ENCODE measurements around the gene RLBP1.

Gene RLBP1

GRCh38 chr15:89205991-89206585 lies 15.3 kb downstream of the RLBP1 start:
- DNase-seq: no peak

DNA sequence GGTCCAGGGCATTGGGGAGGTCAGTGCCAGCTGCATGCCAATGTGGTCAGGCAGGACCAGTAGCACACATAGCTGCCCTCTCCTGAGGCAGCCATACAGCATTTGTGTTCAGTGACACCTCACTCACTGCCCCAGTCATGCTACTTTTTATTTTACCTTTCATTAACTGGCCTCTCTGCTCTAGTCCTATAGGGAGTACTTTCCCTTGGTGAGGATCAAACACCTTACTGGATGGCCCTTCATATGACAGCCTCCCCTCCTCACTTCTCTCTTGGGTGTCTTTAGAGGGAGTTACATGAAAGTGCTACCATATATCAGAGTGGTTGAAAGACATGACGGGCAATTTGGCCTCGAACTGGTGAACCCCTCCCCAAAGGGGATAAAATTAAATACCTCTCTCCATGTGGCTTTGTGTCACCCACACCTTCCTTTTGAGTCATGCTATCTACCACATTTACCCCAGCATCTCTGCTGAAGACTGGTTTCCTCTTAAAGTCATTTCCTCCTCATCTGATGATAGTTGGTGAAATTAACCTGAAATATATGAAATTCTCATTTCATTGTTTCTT lies 17.6 kb downstream of the RLBP1 start:
- no peak for DNase-seq

DNA sequence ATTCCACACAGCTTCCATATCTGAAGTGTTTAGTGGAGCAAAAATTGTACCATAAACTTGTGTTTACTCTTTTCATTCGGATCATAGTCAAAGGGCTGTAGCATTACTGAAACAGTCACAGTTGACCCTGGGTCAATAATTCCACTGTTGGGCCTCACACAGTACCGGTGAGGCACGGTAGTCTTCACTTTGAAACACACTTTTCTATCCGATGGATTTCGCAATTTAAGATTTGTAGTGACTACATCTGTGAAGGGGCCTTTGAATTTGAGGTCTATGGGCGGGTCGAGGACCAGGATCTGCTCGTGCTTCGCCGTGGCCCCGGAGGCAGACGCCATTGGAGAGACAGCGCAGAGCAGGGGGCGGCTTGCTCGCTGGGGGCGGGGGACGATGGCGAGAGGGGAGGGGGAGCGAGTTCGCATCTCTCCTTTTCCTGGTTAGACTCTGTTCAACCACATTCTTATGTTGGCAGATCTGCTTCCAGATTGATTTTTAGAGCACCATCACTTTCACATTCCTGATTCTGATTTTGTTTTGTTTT lies 19.8 kb downstream of the RLBP1 start:
- no peak for DNase-seq

DNA sequence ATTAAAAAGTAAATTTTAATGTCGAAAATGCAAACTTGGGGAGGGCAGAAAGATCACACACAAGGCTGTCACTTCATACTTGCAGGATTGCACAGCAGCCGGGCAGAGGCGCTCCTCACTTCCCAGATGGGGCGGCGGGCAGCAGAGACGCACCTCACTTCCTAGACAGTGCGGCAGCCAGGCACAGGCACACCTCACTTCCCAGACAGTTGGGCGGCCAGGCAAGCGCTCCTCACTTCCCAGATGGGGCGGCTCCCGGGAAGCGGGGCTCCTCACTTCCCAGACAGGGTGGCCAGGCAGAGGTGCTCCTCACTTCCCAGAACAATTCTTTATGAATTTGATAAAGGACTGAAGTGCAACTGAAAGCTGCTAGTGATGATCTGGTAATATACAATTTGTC lies 21.2 kb downstream of the RLBP1 start:
- no peak for DNase-seq

- DNase-seq: no peak
Measured at GRCh38 chr15:89199746-89200145, 21.6 kb downstream of the RLBP1 start.

GRCh38 chr15:89198934-89199333 lies 22.4 kb downstream of the RLBP1 start:
- DNase-seq: no peak

DNA sequence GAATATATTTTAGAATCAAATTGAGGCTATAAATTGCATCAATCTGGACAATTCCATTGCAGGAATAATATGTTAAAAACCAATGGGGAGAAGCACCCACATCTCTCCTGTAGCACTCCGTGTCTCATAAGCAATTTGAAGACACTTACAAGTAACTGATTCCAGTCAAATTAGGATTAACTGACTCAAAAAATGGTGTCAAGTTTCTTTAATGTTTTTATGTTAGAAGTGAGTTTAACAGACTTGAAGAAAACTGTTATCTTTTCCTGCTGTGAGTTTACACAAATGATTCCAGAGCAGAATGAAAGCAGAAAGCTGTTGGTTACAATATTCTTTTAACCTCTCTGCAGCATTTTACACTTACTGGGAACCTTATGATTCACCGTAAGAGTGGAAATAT lies 23.2 kb downstream of the RLBP1 start:
- DNase-seq: no peak

- no peak for DNase-seq
Measured at GRCh38 chr15:89197503-89197971, 23.8 kb downstream of the RLBP1 start.

DNA sequence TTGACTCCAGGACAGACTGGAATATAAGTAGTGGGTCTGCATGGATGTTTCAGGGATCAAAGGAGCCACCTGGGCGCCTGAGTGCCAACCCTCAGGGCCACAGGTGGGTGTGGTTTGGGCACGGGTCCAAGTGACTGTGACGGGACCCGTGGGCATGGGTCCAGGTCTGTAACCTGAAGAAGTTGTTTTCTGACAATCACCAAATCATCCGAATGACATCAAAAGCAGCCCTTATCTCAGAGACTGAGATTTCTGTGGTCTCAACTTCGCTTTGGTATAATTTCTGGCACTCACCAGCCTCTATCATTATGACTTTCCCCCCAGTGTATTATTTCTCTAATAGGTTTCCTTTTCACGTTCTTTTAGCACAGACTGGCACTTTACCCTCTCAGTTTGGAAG lies 24.4 kb downstream of the RLBP1 start:
- DNase-seq: no peak

GRCh38 chr15:89196241-89196640 lies 25.1 kb downstream of the RLBP1 start:
- no peak for DNase-seq

DNA sequence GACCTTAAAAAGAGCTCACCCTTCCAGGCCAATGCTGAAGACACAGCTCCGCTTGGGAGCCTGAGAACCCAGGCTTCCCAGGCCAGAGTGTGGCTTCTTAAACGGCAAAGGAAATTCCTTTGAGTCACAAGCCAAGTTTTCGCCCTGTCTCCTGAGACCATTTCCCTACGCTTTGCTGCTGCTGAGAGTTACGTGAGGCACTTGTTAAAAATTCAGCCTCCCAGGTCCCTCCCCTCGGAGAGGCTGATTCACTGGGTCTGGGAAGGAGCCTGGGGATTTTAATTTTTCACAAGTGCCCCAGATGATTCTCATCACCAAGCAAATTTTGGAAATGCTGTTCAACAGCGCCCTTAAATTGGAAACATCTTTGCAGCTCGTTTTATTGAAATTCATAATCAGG lies 25.5 kb downstream of the RLBP1 start:
- DNase-seq: peak; percentile 78

- no peak for DNase-seq
Measured at GRCh38 chr15:89194608-89195007, 26.8 kb downstream of the RLBP1 start.

DNA sequence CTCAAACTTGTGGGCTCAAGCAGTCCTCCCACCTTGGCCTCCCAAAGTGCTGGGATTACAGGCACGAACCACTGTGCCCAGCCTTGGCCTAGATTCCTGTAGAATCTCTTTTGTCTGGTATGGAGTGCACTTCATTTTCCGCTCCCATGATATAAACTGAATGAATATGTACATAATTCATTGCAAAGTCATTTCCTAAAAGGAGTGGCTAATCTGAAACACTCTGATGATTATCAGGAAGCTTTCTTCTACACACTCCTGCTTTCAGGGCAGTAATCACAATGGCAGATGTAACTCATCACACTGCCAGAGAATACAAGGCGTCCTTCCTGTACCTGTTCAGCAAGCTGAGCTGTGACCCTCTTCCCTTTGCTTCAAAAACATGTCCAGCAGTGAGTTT lies 28.6 kb downstream of the RLBP1 start:
- DNase-seq: no peak

GRCh38 chr15:89192136-89192535 lies 29.2 kb downstream of the RLBP1 start:
- peak; percentile 15 for DNase-seq

- no peak for DNase-seq
Measured at GRCh38 chr15:89187986-89188514, 33.3 kb downstream of the RLBP1 start.

DNA sequence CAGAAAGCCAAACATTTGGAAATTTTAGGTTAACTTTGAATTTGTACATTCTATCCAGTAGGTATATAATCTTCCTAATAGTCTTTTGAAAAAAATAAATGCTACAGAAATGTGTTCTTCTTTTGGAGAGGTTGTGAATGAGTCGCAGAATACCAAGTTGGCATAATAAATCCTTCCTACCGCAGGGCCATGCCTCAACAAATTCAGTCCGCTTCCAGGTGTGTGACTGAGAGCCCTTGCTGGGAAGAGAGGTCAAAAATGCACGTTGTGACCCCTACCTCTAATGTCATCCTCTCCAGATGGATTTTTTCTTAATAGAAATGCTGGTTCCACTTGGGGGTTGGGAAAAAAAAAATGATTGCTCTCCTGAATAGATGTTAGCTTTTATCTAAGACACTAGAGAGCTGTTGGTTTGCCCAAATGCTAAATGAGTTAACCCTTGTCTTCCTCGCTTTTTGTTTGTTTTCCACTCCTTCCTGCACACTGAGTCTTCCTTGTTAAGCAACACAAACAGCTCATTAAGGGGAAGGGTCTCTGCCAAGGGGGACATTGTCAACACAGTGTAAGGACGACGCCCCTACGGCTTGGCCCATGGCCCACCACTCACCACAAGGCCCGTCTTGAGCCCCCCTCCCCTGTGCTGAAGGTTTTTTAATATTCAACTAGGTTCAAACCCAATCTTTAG lies 33.9 kb downstream of the RLBP1 start:
- DNase-seq: no peak

DNA sequence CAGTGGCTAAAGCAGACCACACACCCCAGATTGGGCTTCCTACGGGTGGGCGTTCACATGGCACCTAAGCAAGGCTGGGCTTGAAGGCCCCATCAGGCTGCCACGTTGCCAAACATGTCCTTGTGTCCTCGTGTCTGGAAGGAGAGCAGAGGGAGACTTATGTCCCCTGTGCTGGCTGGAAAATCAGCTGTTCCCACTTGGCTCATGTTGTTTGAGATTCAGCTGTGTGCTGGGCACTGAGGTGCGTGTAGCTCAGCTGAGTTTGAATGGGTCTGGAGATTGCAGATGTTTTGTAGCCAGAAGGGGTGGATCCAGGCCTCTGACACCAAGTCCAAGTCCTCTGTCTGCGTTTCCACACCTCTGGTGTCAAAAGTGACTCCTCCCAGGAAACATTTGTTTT lies 34.6 kb downstream of the RLBP1 start:
- DNase-seq: no peak

DNA sequence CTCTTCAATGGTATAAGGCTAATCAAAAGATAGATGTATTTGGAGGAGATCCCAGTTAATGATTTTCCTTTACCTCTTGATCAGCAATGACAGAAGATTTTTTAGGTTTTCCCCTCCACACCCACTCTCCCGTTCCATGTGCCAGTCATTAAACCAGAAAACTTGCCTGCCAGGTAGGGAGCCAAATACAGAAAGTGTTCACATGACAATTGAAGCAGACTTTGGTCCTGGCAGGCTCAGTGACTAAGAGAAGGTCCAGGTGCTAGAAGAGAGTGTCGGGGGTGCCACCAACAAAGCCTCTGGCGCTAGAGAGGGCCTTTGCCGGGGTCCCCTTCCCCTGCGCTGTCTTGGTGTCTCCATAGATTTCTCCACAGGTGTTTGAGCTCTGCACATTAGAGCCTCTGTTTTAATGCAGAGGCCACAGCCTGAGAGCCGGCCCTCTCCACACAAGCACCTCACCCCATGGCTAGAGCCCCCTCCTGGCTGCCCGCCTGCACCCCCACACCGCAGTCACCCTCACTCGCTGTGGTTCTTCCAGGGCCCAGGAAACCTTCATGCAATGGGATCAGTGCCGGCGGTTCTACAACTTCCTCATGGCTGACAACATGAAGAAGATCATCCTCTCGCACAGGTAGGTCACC lies 36.4 kb downstream of the RLBP1 start:
- no peak for DNase-seq

- DNase-seq: no peak
Measured at GRCh38 chr15:89184357-89184756, 37.0 kb downstream of the RLBP1 start.

GRCh38 chr15:89179966-89180875 lies 41.2 kb downstream of the RLBP1 start:
- peak; percentile 25 for DNase-seq

GRCh38 chr15:89178307-89178977 lies 42.9 kb downstream of the RLBP1 start:
- no peak for DNase-seq

Data from fibroblast of skin of right biceps (primary cell).